K562 (cell line): ENCODE results near the gene RBM4B. TPM values are rescaled to one million over a fixed set of nuclear protein-coding genes. Genes with fewer than 3 reads are reported as not detected.

Experiments used
- ATAC-seq: fragments of 200-7000 bp; cut with Tn5 transposase; 3 replicates; pipeline ENCODE4 v1.9.1; 2020; ENCODE audit warnings: moderate library complexity
- BruUV-seq: library from RNA; stranded (reverse); fragments of 400-500 nt; replicated peaks from 2 replicates; lab custom pipeline; 2021; lab: Mats Ljungman, UMichigan
- CTCF ChIA-PET: fragments of 300-600 bp; formaldehyde crosslinking; extraction: SDS; loops from one replicate; lab custom pipeline; 2021; ENCODE audit warnings: low intra/inter-chr PET ratio; lab: Yijun Ruan, JAX
- POLR2A ChIA-PET: fragments of 300-600, 350-650 bp; sonication (Branson Sonifier 250); formaldehyde crosslinking; extraction: SDS; loops from one replicate; lab custom pipeline; 2021; ENCODE audit warnings: antibody characterized with exemption, inconsistent platforms; lab: Yijun Ruan, JAX
- DNase-seq, 4 experiments: peaks; one replicate each; pipeline versions ENCODE4 v3.0.0 to v3.0.0-alpha.2; 2011 to 2018; ENCODE audit warnings: low spot score in 3 of 4, mixed read lengths in 3 of 4; ENCODE audit errors: extremely low read depth in 1 of 4
- FAIRE-seq: peaks from 2 replicates; lab custom pipeline; 2011; peaks lifted over from hg19 to GRCh38; lab: Jason Lieb, UNC
- H2AFZ ChIP-seq: 2 replicates; pipeline ENCODE4 v1.6.0; 2011; ENCODE audit warnings: low read depth, low read length, control low read depth, inconsistent platforms
- H3K27ac ChIP-seq: fragments of 200-600 bp; 3 replicates; pipeline ENCODE4 v1.8.0; 2011; ENCODE audit warnings: low read depth, mild to moderate bottlenecking, control low read depth, inconsistent platforms, low read length, moderate library complexity, mixed read lengths; ENCODE audit errors: extremely low read depth
- H3K27me3 ChIP-seq, 2 experiments: fragments of 300-600 bp in 1 of 2; 2 replicates in 1 of 2; 3 replicates in 1 of 2; pipeline versions ENCODE4 v1.6.0 to v1.8.0; 2011; ENCODE audit warnings: inconsistent platforms in 2 of 2, low read length in 2 of 2, mild to moderate bottlenecking in 1 of 2, mixed read lengths in 1 of 2, moderate library complexity in 1 of 2; ENCODE audit not compliant: control insufficient read depth in 2 of 2, insufficient read depth in 2 of 2
- H3K36me3 ChIP-seq: fragments of 300-600 bp; 3 replicates; pipeline ENCODE4 v1.8.0; 2011; ENCODE audit warnings: mild to moderate bottlenecking, low read length, inconsistent platforms; ENCODE audit not compliant: control insufficient read depth, insufficient read depth
- H3K4me1 ChIP-seq, 2 experiments: fragments of 200-600 bp in 1 of 2; replicated peaks in 1 of 2; 2 replicates in 1 of 2; 3 replicates in 1 of 2; pipeline versions ENCODE4 v1.5.1 to v1.8.0; 2011; ENCODE audit warnings: inconsistent platforms in 2 of 2, low read length in 2 of 2, mild to moderate bottlenecking in 1 of 2, mixed read lengths in 1 of 2, moderate library complexity in 1 of 2; ENCODE audit not compliant: control insufficient read depth in 2 of 2, insufficient read depth in 2 of 2
- H3K4me2 ChIP-seq: 2 replicates; pipeline ENCODE4 v1.6.1; 2011; ENCODE audit warnings: low read length, control low read depth, inconsistent platforms, mixed read lengths; ENCODE audit not compliant: insufficient read depth
- H3K4me3 ChIP-seq: fragments of 200-600 bp; sonication (generic), shearing (Covaris generic); 2 replicates; pipeline ENCODE4 v1.5.1; 2016; ENCODE audit warnings: control low read depth, inconsistent platforms
- H3K79me2 ChIP-seq: fragments of 200-600 bp; 3 replicates; pipeline ENCODE4 v1.8.0; 2011; ENCODE audit warnings: low read length, inconsistent platforms; ENCODE audit not compliant: control insufficient read depth, insufficient read depth
- H3K9ac ChIP-seq, 2 experiments: 2 replicates each; pipeline versions ENCODE4 v1.6.0 to v1.6.1; 2011; ENCODE audit warnings: low read depth in 2 of 2, low read length in 2 of 2, control low read depth in 1 of 2, inconsistent platforms in 1 of 2, mild to moderate bottlenecking in 1 of 2, mixed read lengths in 1 of 2; ENCODE audit not compliant: insufficient read depth in 1 of 2
- H3K9me1 ChIP-seq: one replicate; pipeline ENCODE4 v1.6.0; 2011; ENCODE audit warnings: inconsistent platforms, mild to moderate bottlenecking, low read length, moderate library complexity; ENCODE audit not compliant: control insufficient read depth, insufficient read depth
- H3K9me3 ChIP-seq: replicated peaks from 2 replicates; pipeline ENCODE4 v1.5.1; 2011; ENCODE audit warnings: low read depth, low read length, inconsistent platforms; ENCODE audit not compliant: control insufficient read depth, insufficient read depth
- H4K20me1 ChIP-seq: replicated peaks from 2 replicates; pipeline ENCODE4 v1.6.1; 2011; ENCODE audit warnings: low read length, inconsistent platforms, mixed read lengths; ENCODE audit not compliant: control insufficient read depth, insufficient read depth
- POLR2G ChIP-seq: fragments of 200-400 bp; formaldehyde crosslinking; IDR thresholded peaks from 2 replicates; pipeline ENCODE4 v1.6.1; 2017; ENCODE audit warnings: low read depth, mild to moderate bottlenecking, antibody characterized with exemption, low read length, moderate library complexity
- ZNF282 ChIP-seq: sonication (generic); formaldehyde crosslinking; IDR thresholded peaks from 2 replicates; pipeline ENCODE4 v1.8.1; 2023; ENCODE audit warnings: missing genetic modification reagents
- WGBS: fragments of 100-300 bp; shearing (Covaris generic); methylation state at CpG from one replicate; pipeline ENCODE4 v1.1.6; 2016; ENCODE audit warnings: low coverage, mixed read lengths; ENCODE audit not compliant: insufficient coverage; ENCODE audit errors: missing lambda C conversion rate; 5-methylcytosine and 5-hydroxymethylcytosine counted together
- in situ Hi-C: fragments of 300-500 bp; cut with MboI; formaldehyde crosslinking; loops from 4 replicates; pipeline ENCODE4 v1.15.0; 2018; ENCODE audit warnings: inconsistent platforms, mixed read lengths
- intact Hi-C: fragments of 100-400 bp; cut with micrococcal nuclease; formaldehyde crosslinking; loops from 2 replicates; pipeline ENCODE4 v1.14.2; 2022
- polyA plus RNA-seq, 8 experiments: library from polyadenylated mRNA; depleted of rRNA in 4 of 8; stranded (reverse) in 5 of 8; unstranded in 3 of 8; fragments of >200 nt; fragmentation: Nextera tagmentation in 2 of 8; fragmentation: Illumina TruSeq in 1 of 8; extraction: Ambion mirVana in 2 of 8; extraction: Trizol in 1 of 8; gene quantifications; 2 replicates each; pipeline versions ENCODE4 v1.2.1 to v1.2.3, GENCODE V29; 2011 to 2014; ENCODE audit warnings: inconsistent platforms in 1 of 8, missing spikeins in 1 of 8
- total RNA-seq, 7 experiments: library from RNA; depleted of rRNA in 6 of 7; stranded (reverse); fragments of >200 nt in 6 of 7; fragmentation: Illumina TruSeq in 2 of 7; extraction: Trizol in 2 of 7; gene quantifications; 2 replicates each; pipeline versions ENCODE4 v1.2.1 to v1.2.3, GENCODE V29; 2011 to 2021; ENCODE audit warnings: low replicate concordance in 1 of 7
- TF ChIP-seq, protein P1 (sequence below): sonication (generic); formaldehyde crosslinking; IDR thresholded peaks from 2 replicates; pipeline ENCODE4 v1.8.1; 2023; ENCODE audit warnings: mild to moderate bottlenecking, missing genetic modification reagents

The RBM4B gene
- total and polyA plus RNA-seq, 9 of the 15 experiments (the other 6 are each of a cell fraction or from before 2014, with no cell fraction given): 14.6 to 39.9 (median 23.3) TPM

GRCh38 chr11:66691311-66691980 lies 13.8 kb upstream of the RBM4B start:
- Histone ChIP-seq H3K9ac (no peak overlapping the region), H3K36me3 (peaks cover 86% of the 10 kb centered on the region; the same call in 2 of the 3 replicates), H4K20me1 (0 out of 2 replicates have a peak, but pooled peaks cover 4% of the 10 kb centered on the region), H3K27ac (no peak overlapping the region), H3K9me3 (no peaks in the 10 kb centered on the region), H3K27me3 (no peaks in the 10 kb centered on the region), H2AFZ (no peak overlapping the region), H3K4me2 (no peak overlapping the region)
- ChIA-PET POLR2A (interaction anchor here (0.7 to 2.1 kb wide), 2 partner anchors 10 to 143 kb away, joined by 4 to 7 read pairs; no protein-coding TSS in a partner anchor), CTCF (interaction anchor here (4.4 kb wide), 1 partner anchor 143 kb away, joined by 73 read pairs; no protein-coding TSS in a partner anchor)
- WGBS: 91% methylated on average over 34 of the region's 38 CpGs
- intact Hi-C loops: no loop called here
- DNase-seq: no peak
- in situ Hi-C loops: loop anchor here (5.0 kb wide), 2 partner anchors 141 to 291 kb away; no protein-coding TSS in a partner anchor
- TF ChIP-seq ZNF282 (CRISPR knock-in tag) (no peak), POLR2G (peak; percentile 53)
- TF ChIP-seq, protein P1, sequence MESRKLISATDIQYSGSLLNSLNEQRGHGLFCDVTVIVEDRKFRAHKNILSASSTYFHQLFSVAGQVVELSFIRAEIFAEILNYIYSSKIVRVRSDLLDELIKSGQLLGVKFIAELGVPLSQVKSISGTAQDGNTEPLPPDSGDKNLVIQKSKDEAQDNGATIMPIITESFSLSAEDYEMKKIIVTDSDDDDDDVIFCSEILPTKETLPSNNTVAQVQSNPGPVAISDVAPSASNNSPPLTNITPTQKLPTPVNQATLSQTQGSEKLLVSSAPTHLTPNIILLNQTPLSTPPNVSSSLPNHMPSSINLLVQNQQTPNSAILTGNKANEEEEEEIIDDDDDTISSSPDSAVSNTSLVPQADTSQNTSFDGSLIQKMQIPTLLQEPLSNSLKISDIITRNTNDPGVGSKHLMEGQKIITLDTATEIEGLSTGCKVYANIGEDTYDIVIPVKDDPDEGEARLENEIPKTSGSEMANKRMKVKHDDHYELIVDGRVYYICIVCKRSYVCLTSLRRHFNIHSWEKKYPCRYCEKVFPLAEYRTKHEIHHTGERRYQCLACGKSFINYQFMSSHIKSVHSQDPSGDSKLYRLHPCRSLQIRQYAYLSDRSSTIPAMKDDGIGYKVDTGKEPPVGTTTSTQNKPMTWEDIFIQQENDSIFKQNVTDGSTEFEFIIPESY (CRISPR knock-in tag): peak; percentile 67; the same call in 1 of the 2 replicates
- TF ChIP-seq, all 486 proteins: peak for 2
- Histone ChIP-seq H3K79me2 (no peaks in the 10 kb centered on the region), H3K9me1 (no peaks in the 10 kb centered on the region), H3K4me1 (peaks cover 0 to 20% of the 10 kb centered on the region in 2 experiments; a peak in 2 of 5 replicates), H3K4me3 (no peak overlapping the region)
- no peak for FAIRE-seq
- no peak for ATAC-seq
- BruUV-seq: no TSS peak
